GM18502 (cell line): ENCODE measurements around the gene CMSS1.
"Not testable (repeated sequence)": the region's sequence is repeated elsewhere in the genome, so short reads cannot be mapped to it uniquely, and the experiment has no call there.

Experiments
- ATAC-seq: cut with Tn5 transposase; IDR thresholded peaks from one replicate; pipeline ENCODE4 v1.9.1; 2021; ENCODE audit warnings: mild to moderate bottlenecking; ENCODE audit not compliant: unreplicated experiment, poor library complexity

The CMSS1 gene

GRCh38 chr3:99810403-99810802, 7.3 kb upstream of the CMSS1 start:
- no peak for ATAC-seq

- no peak for ATAC-seq
These were observed 620 bp upstream of the CMSS1 start for GRCh38 chr3:99817047-99817436.

GRCh38 chr3:99818818-99819217, 1.2 kb downstream of the CMSS1 start:
- ATAC-seq = no peak

GRCh38 chr3:99823723-99824711, 6.4 kb downstream of the CMSS1 start:
- no peak for ATAC-seq

GRCh38 chr3:99825004-99825640, 7.5 kb downstream of the CMSS1 start:
- ATAC-seq = no peak

GRCh38 chr3:99829844-99830243, 12.2 kb downstream of the CMSS1 start:
- ATAC-seq = no peak

GRCh38 chr3:99833617-99834205, 16.0 kb downstream of the CMSS1 start:
- ATAC-seq = no peak

GRCh38 chr3:99834211-99834957, 16.7 kb downstream of the CMSS1 start:
- ATAC-seq = no peak

GRCh38 chr3:99836681-99837080, 19.0 kb downstream of the CMSS1 start:
- ATAC-seq = no peak

GRCh38 chr3:99837715-99838114, 20.1 kb downstream of the CMSS1 start:
- ATAC-seq = no peak

- no peak for ATAC-seq
These were observed 21.1 kb downstream of the CMSS1 start for GRCh38 chr3:99838755-99839154.

GRCh38 chr3:99839613-99840012, 22.0 kb downstream of the CMSS1 start:
- ATAC-seq = no peak

GRCh38 chr3:99841949-99842348, 24.3 kb downstream of the CMSS1 start:
- ATAC-seq = not testable (repeated sequence)

GRCh38 chr3:99842826-99843589, 25.3 kb downstream of the CMSS1 start:
- peak; percentile 68 for ATAC-seq

- ATAC-seq = peak; percentile 17
These were observed 26.1 kb downstream of the CMSS1 start for GRCh38 chr3:99843590-99844258.

GRCh38 chr3:99845331-99845730, 27.7 kb downstream of the CMSS1 start:
- ATAC-seq = no peak

GRCh38 chr3:99845999-99846398, 28.3 kb downstream of the CMSS1 start:
- ATAC-seq = no peak

GRCh38 chr3:99846477-99847160, 29.0 kb downstream of the CMSS1 start:
- ATAC-seq = no peak

- no peak for ATAC-seq
These were observed 30.8 kb downstream of the CMSS1 start for GRCh38 chr3:99848433-99848832.
